Esophagus muscularis mucosa (tissue), 4 donors: ENCODE data around the gene RAB11A. TPM values are rescaled to one million over a fixed set of nuclear protein-coding genes. Genes with fewer than 3 reads are reported as not detected.

Source experiments
- DNase-seq: peaks from one replicate; pipeline ENCODE4 v3.0.0-alpha.2; 2017; ENCODE audit errors: extremely low spot score
- H3K27ac ChIP-seq, 4 donors: fragments of 200-600 bp; sonication (generic); replicated peaks in 1 of 4; 1 replicate in 3 of 4; 2 replicates in 1 of 4; pipeline ENCODE4 v1.5.1; 2016 to 2019; ENCODE audit warnings: mild to moderate bottlenecking in 1 of 4
- H3K27me3 ChIP-seq, 4 donors: fragments of 200-600 bp; sonication (generic); one replicate each; pipeline versions ENCODE4 v1.5.1 to v1.6.0; 2016 to 2019
- H3K36me3 ChIP-seq, 4 donors: fragments of 200-600 bp; sonication (generic); one replicate each; pipeline ENCODE4 v1.5.1; 2016 to 2019
- H3K4me1 ChIP-seq, 4 donors: fragments of 200-600 bp; sonication (generic); one replicate each; pipeline ENCODE4 v1.5.1; 2016 to 2019
- H3K4me3 ChIP-seq, 4 donors: fragments of 200-600 bp; sonication (generic); 1 replicate in 2 of 4; 2 replicates in 2 of 4; pipeline ENCODE4 v1.5.1; 2016 to 2019; ENCODE audit warnings: mild to moderate bottlenecking in 4 of 4, moderate library complexity in 1 of 4
- H3K9me3 ChIP-seq, 4 donors: fragments of 200-600 bp; sonication (generic); 1 replicate in 3 of 4; 2 replicates in 1 of 4; pipeline ENCODE4 v1.5.1; 2016 to 2019
- EP300 ChIP-seq: sonication (generic); formaldehyde crosslinking; IDR thresholded peaks from one replicate; pipeline ENCODE4 v1.6.1; 2017; ENCODE audit warnings: antibody characterized with exemption
- POLR2A ChIP-seq: fragments of 450-650 bp; IDR thresholded peaks from one replicate; pipeline ENCODE4 v1.6.1; 2017; ENCODE audit warnings: antibody characterized with exemption, moderate library complexity, mild to moderate bottlenecking, low read depth
- POLR2AphosphoS5 ChIP-seq, 2 donors: sonication (generic); formaldehyde crosslinking; IDR thresholded peaks; one replicate each; pipeline ENCODE4 v1.6.1; 2017; ENCODE audit warnings: antibody characterized with exemption in 2 of 2
- WGBS: methylation state at CpG from one replicate; pipeline ENCODE4 v1.1.5; 2018; 5-methylcytosine and 5-hydroxymethylcytosine counted together
- intact Hi-C: fragments of 100-400 bp; cut with DNase I; formaldehyde crosslinking; loops from one replicate; pipeline ENCODE4 v1.15.1; 2023
- total RNA-seq, 4 donors: library from RNA; depleted of rRNA; stranded (reverse); fragments of >200 nt; gene quantifications; one replicate each; pipeline versions ENCODE4 v1.1.0 to v1.2.1, GENCODE V29; 2016
- TF ChIP-seq, protein P1 (sequence below), 3 experiments: fragments of 200-600 bp in 2 of 3; fragments of 450-650 bp in 1 of 3; sonication (generic) in 2 of 3; IDR thresholded peaks; one replicate each; pipeline ENCODE4 v1.5.1; 2017 to 2019; ENCODE audit warnings: antibody characterized with exemption in 3 of 3, mild to moderate bottlenecking in 2 of 3, moderate library complexity in 1 of 3

The RAB11A gene
- total RNA-seq, 4 donors from 2014 or later: 51.9 to 134 (median 122) TPM

DNA sequence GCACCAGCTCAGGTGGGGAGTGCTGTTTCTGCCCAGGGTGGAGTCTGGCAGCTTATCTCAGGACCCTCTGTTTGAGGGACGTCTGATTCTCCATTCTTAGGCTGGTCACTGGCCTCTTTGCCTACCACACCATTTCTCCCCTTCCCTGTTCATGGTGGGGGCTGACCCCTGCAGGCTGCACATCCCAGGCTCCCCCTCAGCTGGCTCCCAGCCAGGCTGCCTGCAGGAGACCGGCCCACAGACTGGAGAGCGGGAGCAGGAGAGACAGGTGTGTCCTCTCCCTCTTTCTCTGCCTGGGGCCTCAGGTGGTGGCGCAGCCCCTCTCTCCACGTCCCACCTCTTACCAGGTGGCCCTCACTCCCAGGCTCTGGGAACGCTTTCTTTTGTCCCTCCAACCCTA lies 60.8 kb downstream of the RAB11A start:
- no peaks in the 10 kb centered on the region for H3K9me3 ChIP-seq
- no peak for DNase-seq
- no peak overlapping the region for H3K27ac ChIP-seq
- 76% methylated on average over 5 of the region's 6 CpGs for WGBS
- H3K4me1 ChIP-seq: no peaks in the 10 kb centered on the region
- intact Hi-C loops: no loop called here
- no peak overlapping the region for H3K4me3 ChIP-seq
- TF ChIP-seq EP300: no peak
- no peak for TF ChIP-seq POLR2AphosphoS5 (IDR thresholded peaks at IDR 0.05)
- TF ChIP-seq POLR2A: no peak
- TF ChIP-seq, protein P1, sequence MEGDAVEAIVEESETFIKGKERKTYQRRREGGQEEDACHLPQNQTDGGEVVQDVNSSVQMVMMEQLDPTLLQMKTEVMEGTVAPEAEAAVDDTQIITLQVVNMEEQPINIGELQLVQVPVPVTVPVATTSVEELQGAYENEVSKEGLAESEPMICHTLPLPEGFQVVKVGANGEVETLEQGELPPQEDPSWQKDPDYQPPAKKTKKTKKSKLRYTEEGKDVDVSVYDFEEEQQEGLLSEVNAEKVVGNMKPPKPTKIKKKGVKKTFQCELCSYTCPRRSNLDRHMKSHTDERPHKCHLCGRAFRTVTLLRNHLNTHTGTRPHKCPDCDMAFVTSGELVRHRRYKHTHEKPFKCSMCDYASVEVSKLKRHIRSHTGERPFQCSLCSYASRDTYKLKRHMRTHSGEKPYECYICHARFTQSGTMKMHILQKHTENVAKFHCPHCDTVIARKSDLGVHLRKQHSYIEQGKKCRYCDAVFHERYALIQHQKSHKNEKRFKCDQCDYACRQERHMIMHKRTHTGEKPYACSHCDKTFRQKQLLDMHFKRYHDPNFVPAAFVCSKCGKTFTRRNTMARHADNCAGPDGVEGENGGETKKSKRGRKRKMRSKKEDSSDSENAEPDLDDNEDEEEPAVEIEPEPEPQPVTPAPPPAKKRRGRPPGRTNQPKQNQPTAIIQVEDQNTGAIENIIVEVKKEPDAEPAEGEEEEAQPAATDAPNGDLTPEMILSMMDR (IDR thresholded peaks at IDR 0.05): no peak
- no peaks in the 10 kb centered on the region for H3K36me3 ChIP-seq
- no peaks in the 10 kb centered on the region for H3K27me3 ChIP-seq

- Histone ChIP-seq H3K4me3 (no peak overlapping the region), H3K36me3 (no peaks in the 10 kb centered on the region), H3K4me1 (no peaks in the 10 kb centered on the region), H3K27ac (no peak overlapping the region), H3K9me3 (no peaks in the 10 kb centered on the region), H3K27me3 (no peaks in the 10 kb centered on the region)
- TF ChIP-seq EP300: no peak
- TF ChIP-seq POLR2AphosphoS5 (IDR thresholded peaks at IDR 0.05): no peak
- no peak for TF ChIP-seq POLR2A
- TF ChIP-seq, protein P1 (IDR thresholded peaks at IDR 0.05): no peak
- 95% methylated on average over 4 of the region's 4 CpGs for WGBS
- intact Hi-C loops: no loop called here
- DNase-seq: no peak
Measured at GRCh38 chr15:65931221-65931620, 61.9 kb downstream of the RAB11A start.

DNA sequence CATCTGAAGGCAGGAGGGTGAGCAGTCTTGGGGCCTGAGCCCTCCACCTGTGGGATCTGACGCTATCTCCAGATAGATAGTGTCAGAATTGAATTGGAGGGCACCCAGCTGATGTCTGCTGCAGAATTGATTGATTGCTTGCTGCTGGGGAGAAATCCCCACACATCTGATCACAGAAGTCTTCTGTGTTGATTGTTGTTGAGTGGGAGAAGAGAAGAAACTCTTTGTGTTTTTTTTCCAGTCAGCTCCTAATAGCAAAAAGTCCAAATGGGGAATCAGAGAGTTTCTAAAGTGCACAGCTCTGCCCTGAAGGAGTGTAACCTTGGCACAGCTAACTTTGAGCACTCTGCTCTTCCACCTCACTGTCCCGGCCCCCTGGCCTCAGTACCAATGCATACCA lies 66.1 kb downstream of the RAB11A start:
- TF ChIP-seq EP300: no peak
- TF ChIP-seq POLR2A: no peak
- TF ChIP-seq, protein P1 (IDR thresholded peaks at IDR 0.05): no peak
- TF ChIP-seq POLR2AphosphoS5 (IDR thresholded peaks at IDR 0.05): no peak
- no peaks in the 10 kb centered on the region for H3K27me3 ChIP-seq
- H3K9me3 ChIP-seq: no peaks in the 10 kb centered on the region
- H3K4me1 ChIP-seq: peaks cover 0 to 5% (median 0%) of the 10 kb centered on the region in 4 donors
- no peak for DNase-seq
- no peak overlapping the region for H3K4me3 ChIP-seq
- WGBS: 72% methylated on average over 2 of the region's 2 CpGs
- intact Hi-C loops: no loop called here
- no peaks in the 10 kb centered on the region for H3K36me3 ChIP-seq
- no peak overlapping the region for H3K27ac ChIP-seq

- peaks cover 0 to 5% (median 0%) of the 10 kb centered on the region in 4 donors for H3K4me1 ChIP-seq
- no CpG with 5 or more reads among the region's 1 CpG for WGBS
- H3K4me3 ChIP-seq: no peak overlapping the region
- no peaks in the 10 kb centered on the region for H3K36me3 ChIP-seq
- H3K9me3 ChIP-seq: no peaks in the 10 kb centered on the region
- intact Hi-C loops: no loop called here
- no peak for DNase-seq
- H3K27ac ChIP-seq: no peak overlapping the region
- H3K27me3 ChIP-seq: no peaks in the 10 kb centered on the region
- no peak for TF ChIP-seq EP300
- TF ChIP-seq, protein P1 (IDR thresholded peaks at IDR 0.05): no peak
- TF ChIP-seq POLR2AphosphoS5 (IDR thresholded peaks at IDR 0.05): no peak
Measured at GRCh38 chr15:65936282-65936681, 67.0 kb downstream of the RAB11A start.

DNA sequence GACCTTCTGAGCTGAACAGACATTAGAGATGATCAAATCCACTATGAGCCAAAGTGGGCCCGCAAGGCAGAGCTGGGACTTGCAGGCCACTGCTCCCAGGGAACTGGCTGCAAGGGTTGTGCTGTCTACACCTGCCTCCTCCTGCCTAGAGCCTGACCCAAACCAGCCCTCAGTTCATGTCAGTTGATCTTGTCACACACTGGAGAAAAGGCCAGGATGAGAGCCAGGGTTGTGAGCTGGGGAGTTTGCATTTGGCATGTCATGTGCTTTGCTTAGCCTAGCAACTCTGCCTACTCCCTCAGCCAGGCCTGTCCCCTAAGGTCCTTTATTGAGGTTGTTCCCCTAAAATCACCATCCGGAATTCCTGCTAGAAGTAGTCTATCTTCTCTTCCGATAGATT lies 67.8 kb downstream of the RAB11A start:
- Histone ChIP-seq H3K4me1 (peaks cover 0 to 5% (median 0%) of the 10 kb centered on the region in 4 donors), H3K4me3 (no peak overlapping the region), H3K36me3 (no peaks in the 10 kb centered on the region), H3K27me3 (peaks cover 0 to 4% (median 0%) of the 10 kb centered on the region in 4 donors), H3K27ac (no peak overlapping the region), H3K9me3 (no peaks in the 10 kb centered on the region)
- whole genome bisulfite sequencing: 98% methylated on average over 2 of the region's 3 CpGs
- intact Hi-C loops: no loop called here
- TF ChIP-seq EP300 (no peak), POLR2A (no peak), POLR2AphosphoS5 (IDR thresholded peaks at IDR 0.05) (no peak)
- TF ChIP-seq, protein P1 (IDR thresholded peaks at IDR 0.05): no peak
- no peak for DNase-seq
